WERI-Rb-1 (cell line): Measurements from ENCODE around the gene MIOS.

Experiments used
- DNase-seq: peaks from one replicate; pipeline ENCODE4 v3.0.0-alpha.2; 2020
- H3K27ac ChIP-seq: fragments of 250-450 bp; sonication (Bioruptor Pico); 2 replicates; pipeline ENCODE4 v1.5.1; 2020; ENCODE audit warnings: mild to moderate bottlenecking, moderate library complexity
- H3K27me3 ChIP-seq: fragments of 250-450 bp; sonication (Bioruptor Pico); 2 replicates; pipeline ENCODE4 v1.5.1; 2021; ENCODE audit warnings: mild to moderate bottlenecking, low read depth, moderate library complexity; ENCODE audit not compliant: insufficient read depth, severe bottlenecking
- H3K36me3 ChIP-seq: fragments of 250-450 bp; sonication (Bioruptor Pico); 2 replicates; pipeline ENCODE4 v1.5.1; 2020; ENCODE audit warnings: mild to moderate bottlenecking, moderate library complexity
- H3K4me3 ChIP-seq: 2 replicates; pipeline ENCODE4 v1.5.1; 2011; ENCODE audit warnings: low read depth, mild to moderate bottlenecking, control low read depth, low read length
- H3K9me3 ChIP-seq: fragments of 250-450 bp; sonication (Bioruptor Pico); 2 replicates; pipeline ENCODE4 v1.5.1; 2021; ENCODE audit warnings: mild to moderate bottlenecking, moderate library complexity; ENCODE audit not compliant: severe bottlenecking
- TF ChIP-seq, protein P1 (sequence below): IDR thresholded peaks from 2 replicates; pipeline ENCODE4 v1.5.1; 2011; ENCODE audit warnings: low read depth, mild to moderate bottlenecking, control low read depth, inconsistent platforms, low read length

The MIOS gene

DNA sequence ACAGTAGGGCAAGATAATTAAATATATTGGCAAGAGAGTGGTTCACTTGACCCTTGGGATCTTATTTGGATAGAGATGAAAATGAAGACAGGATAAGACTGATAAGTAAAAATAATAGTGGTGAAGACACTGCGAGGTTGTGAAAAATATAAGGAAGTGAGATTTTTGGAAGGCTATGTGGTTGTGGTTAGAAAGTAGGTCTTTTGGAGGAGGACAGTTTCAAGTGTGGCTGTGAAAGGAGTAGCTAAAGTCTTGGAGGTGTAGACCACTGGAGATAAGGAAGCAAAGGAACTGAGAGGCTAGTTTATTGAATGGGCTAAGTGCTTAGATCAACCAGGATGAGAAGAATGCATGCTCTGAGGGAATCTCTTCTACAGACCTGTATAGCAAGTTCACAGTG is 11.2 kb downstream of the MIOS start:
- no peaks in the 10 kb centered on the region for H3K9me3 ChIP-seq
- no peak overlapping the region for H3K4me3 ChIP-seq
- no peak overlapping the region for H3K27ac ChIP-seq
- no peaks in the 10 kb centered on the region for H3K27me3 ChIP-seq
- peaks cover 29% of the 10 kb centered on the region for H3K36me3 ChIP-seq
- TF ChIP-seq, protein P1, sequence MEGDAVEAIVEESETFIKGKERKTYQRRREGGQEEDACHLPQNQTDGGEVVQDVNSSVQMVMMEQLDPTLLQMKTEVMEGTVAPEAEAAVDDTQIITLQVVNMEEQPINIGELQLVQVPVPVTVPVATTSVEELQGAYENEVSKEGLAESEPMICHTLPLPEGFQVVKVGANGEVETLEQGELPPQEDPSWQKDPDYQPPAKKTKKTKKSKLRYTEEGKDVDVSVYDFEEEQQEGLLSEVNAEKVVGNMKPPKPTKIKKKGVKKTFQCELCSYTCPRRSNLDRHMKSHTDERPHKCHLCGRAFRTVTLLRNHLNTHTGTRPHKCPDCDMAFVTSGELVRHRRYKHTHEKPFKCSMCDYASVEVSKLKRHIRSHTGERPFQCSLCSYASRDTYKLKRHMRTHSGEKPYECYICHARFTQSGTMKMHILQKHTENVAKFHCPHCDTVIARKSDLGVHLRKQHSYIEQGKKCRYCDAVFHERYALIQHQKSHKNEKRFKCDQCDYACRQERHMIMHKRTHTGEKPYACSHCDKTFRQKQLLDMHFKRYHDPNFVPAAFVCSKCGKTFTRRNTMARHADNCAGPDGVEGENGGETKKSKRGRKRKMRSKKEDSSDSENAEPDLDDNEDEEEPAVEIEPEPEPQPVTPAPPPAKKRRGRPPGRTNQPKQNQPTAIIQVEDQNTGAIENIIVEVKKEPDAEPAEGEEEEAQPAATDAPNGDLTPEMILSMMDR, result no peak
- no peak for DNase-seq

- TF ChIP-seq, protein P1, result no peak
- Histone ChIP-seq H3K4me3 (no peak overlapping the region), H3K9me3 (no peaks in the 10 kb centered on the region), H3K27me3 (no peaks in the 10 kb centered on the region), H3K27ac (no peak overlapping the region), H3K36me3 (peaks cover 23% of the 10 kb centered on the region)
- DNase-seq, result no peak
These were observed 13.0 kb downstream of the MIOS start for GRCh38 chr7:7579638-7580037.

DNA sequence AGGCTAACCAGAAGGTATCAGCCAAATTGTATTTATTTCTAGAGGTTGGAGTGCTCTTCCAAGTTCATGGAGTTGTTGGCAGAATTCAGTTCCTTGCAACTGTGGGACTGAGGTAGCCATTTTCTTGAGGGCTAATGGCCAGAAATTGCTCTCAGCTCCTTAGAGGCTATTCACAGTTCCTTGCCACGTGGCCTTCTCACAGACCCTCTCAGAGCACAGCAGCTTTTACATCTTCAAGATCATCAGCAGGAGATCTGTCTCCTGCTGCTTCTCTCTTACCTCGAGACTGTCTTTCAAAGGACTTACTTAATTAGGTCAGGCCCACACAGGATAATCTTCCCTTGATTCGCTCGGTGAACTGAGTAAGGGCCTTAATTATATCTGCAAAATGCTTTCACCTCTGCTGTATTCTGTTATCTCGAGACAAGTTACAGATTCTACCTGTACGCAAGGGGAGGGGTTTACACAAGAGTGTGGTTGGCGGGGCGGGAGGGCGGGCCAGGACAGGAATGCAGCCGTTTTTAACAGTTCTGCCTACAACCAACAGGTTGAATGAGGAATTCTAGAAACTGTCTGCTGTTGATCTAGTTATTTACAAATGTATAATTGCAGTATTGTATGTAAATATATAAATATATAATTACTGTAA is 15.0 kb downstream of the MIOS start:
- TF ChIP-seq, protein P1, result no peak
- Histone ChIP-seq H3K27ac (peak overlapping the region; percentile 60), H3K9me3 (no peaks in the 10 kb centered on the region), H3K27me3 (no peaks in the 10 kb centered on the region), H3K4me3 (0 out of 2 replicates have a peak overlapping the region, but pooled peaks have one; percentile 1), H3K36me3 (peaks cover 30% of the 10 kb centered on the region)
- DNase-seq, result peak; percentile 68

DNA sequence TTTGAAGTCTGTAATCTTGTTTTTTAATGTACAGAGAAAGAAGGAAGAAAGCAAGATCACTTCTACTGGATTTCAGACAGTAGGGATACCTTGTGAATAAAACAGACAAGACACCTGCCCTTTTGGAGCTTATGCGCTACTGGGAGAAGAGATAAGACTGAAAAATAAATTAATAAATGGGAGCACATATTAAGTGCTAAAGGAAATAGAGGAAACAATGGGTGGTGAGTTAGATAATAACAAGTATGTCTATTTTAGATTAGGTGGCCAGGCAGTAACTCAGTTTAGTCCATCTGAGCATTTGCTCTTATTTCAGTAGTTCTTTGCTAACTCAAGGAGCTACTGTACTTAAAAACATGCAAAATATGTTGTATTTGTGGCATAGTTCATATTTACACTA is 15.9 kb downstream of the MIOS start:
- TF ChIP-seq, protein P1, result no peak
- Histone ChIP-seq H3K27me3 (no peaks in the 10 kb centered on the region), H3K36me3 (peaks cover 30% of the 10 kb centered on the region), H3K4me3 (no peak overlapping the region), H3K27ac (no peak overlapping the region), H3K9me3 (no peaks in the 10 kb centered on the region)
- DNase-seq, result no peak

- TF ChIP-seq, protein P1, result no peak
- H3K36me3 ChIP-seq, result peaks cover 34% of the 10 kb centered on the region
- H3K27ac ChIP-seq, result no peak overlapping the region
These were observed 17.0 kb downstream of the MIOS start for GRCh38 chr7:7583731-7584130.

DNA sequence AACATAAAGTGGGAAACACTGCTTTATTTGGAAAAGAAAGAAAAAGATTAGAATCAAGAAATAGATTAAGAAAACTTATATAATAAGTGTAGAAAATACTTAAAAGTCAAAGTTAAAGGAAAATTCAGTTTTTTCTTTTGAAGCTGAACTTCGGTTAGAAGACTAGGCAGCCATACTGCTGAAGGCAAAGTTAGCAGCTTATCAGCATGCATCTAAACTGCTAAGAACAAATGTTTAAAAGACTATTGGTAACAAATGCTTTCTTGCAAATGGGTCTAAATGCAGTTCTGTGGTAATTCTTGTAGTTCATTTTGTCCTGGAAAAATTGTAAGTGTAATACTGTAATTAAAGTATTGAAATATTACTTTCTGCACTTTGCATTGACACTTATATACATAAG is 18.0 kb downstream of the MIOS start:
- TF ChIP-seq, protein P1, result no peak
- H3K9me3 ChIP-seq, result no peaks in the 10 kb centered on the region
- H3K36me3 ChIP-seq, result peaks cover 32% of the 10 kb centered on the region
- no peak overlapping the region for H3K4me3 ChIP-seq
- no peak overlapping the region for H3K27ac ChIP-seq
- no peak for DNase-seq
- H3K27me3 ChIP-seq, result no peaks in the 10 kb centered on the region

More at GRCh38 chr7:7583731-7584130, 17.0 kb downstream of the MIOS start:
- H3K9me3 ChIP-seq, result no peaks in the 10 kb centered on the region
- DNase-seq, result no peak
- H3K27me3 ChIP-seq, result no peaks in the 10 kb centered on the region
- H3K4me3 ChIP-seq, result no peak overlapping the region
